Effector CD8-positive, alpha-beta T cell (primary cell): Measurements from ENCODE around the gene GPATCH2L.

Experiments
- DNase-seq: peaks from one replicate; lab custom pipeline; 2025; lab: John Stamatoyannopoulos, UW

The GPATCH2L gene

DNA sequence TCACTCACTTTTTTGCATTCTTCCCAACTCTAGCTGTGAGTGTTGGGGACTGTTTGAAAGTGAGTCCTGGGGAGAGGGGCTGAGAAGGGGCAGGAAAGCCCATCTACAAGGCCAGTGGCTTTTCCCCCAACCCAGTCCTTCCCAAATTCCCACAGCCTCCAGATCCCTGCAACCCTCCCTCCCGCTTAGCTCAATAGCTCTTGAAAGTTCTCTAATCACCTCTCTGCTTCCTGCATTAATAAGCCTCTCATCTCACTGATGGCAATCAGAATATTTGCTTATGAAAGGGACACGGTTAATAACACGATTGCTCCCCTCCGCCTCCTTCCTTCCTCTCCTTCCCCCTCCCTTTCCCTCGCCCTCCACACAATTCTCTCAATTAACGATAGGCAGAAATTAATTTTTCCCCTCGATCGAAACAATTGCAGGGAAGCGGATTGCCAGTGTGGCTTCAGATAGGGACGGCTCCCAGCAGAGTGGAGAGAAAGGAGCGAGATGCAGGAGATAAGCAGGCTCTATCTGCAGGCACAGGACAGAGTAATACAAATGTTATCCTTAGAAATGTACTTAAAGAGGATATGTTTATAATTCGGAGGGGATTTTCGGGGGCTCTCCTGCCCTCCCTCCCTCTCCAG lies 15.1 kb upstream of the GPATCH2L start:
- DNase-seq = no peak

DNA sequence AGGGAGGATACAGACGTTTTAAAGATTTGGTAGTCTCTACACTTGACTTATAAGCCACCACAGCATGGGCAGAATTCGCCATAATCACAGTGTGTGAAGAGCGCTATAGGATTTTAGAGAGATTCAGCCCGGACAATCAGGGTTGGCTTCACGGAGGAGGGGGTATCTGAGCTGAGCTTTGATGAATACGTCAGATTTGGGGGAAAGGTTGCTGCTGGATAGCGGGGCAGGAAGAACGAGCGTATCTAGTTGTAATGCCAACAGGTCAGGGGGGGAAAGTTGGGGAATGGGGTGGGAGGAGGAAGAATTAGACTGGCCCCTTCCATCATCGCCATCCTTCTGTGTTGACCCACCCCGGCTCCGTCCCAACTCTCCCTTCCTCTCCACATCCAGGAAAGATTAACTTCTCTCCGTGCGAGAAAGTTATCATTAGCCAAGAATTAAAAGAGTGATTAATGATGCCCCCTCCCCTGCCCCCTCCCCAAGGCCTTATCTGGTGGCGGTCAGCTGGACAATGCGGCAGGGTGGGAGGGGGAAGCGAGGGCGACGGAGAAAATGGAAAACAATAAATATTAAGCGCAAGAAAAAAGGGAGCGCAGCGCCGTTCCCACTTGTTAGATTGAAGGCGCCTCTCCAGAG lies 13.5 kb upstream of the GPATCH2L start:
- no peak for DNase-seq

DNA sequence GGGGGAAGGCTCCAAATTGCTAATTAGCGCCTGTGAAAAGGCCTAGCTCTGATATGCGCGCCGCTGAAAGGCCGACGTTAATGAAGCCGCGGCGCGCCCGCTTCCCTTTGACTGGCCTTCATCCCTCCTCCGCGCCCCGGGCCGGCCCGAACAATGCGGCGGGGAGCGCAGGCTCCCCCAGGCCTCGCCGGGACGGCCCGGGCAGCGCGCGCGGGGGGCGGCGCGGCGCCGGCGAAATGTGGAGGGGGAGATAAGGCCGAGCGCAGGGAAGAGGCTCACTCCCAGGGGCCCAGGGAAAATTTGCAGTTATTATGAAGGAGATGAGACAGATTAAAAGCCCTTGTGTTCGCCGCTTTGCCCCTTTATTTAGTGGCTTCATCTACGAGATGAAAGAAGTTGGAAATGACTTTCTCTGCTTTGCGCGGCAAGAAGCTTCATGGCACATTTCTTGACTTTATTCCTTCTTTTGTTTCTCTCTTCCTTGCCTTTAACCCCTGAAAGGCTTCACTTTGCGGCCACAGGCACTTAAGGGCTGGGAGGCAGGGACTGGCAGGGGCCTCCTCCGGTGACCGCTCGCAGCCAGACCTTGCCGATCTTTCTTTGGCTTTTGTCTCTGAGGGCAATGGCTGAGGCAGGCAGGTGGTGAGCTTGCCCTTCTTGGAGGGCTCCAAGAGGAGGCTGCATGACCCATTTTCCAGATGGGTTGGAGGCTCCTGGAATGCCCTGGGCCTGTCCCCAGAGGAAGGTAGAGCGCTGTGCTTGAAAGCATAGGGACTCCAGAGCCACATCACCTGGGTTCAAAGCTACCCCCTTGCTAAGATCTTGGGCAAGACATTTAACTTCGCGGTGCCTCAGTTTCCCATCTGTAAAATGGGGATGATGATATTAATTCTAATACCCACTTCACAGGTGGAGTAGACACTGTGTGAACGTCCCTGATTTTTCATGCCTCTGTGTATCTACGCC lies 12.7 kb upstream of the GPATCH2L start:
- no peak for DNase-seq

DNA sequence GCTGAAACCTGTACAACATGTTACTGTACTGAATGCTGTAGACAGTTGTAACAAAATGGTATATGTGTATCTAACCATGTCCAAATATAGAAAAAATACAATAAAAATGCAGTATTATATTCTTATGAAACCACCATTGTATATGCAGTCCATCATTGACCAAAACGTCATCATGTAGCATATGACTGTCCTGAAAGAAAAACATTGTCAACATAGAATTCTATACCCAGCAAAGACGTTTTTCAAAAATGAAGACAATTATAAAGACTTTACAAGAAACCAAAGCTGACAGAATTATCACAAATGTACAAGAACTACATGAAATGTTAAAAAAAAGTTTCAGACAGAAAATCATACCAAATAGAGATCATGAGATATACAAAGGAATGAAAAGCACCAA lies 8.1 kb upstream of the GPATCH2L start:
- no peak for DNase-seq

DNA sequence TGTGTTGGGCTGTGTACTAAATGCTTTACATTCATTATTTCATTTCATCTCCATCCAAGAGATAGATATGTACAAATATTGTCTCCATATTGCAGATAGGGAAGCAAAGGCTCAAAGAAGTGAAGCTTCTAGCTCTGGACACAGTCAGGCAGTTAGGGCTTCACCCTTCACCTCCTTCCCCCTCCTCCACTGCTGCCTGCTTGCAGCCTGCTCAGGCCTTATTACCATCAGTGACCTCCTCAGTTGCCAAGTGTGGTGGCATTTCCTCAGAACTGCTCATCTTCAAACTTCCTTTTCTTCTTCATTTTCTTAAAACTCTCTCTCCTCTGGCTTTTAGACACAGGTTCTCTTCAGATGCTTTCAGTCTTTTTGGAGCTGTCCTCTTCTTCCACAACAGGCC lies 4.7 kb upstream of the GPATCH2L start:
- DNase-seq = no peak

DNA sequence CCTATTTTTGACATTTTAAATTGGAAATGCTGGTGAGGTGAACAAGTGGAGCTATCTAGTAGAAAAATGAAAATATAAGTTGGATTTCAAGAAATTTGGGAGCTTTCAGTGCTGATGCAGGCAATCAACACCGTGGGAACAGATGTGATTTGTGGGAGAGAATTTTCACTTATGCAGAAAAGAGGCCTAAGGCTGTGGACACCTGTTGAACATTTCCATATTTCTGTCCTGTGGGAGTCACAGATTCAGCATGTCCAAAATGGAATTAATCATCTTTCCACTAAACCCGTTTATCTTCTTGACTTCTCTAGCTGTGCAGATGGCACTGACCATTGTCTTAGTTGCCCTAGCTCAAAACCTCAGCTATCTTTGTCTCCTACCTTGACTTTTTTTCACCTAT lies 2.5 kb upstream of the GPATCH2L start:
- no peak for DNase-seq

DNA sequence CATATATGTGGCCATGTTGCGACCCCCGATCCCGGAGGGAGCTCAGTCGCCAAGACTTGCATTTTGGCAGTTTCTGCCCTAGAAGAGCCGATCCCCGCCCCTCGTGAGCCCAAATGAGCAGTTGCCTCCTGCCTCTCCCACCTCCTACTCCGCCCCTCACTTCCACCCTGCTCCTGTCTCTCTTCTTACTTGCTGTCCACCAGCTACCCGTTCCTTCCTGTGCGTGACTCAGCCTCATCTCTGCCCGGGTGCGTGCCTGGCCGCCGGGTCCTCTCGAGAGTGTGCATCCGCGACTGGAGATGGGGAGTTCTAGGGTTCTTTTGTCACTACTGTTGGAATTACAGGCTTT lies 585 bp downstream of the GPATCH2L start:
- DNase-seq = peak; percentile 53

DNA sequence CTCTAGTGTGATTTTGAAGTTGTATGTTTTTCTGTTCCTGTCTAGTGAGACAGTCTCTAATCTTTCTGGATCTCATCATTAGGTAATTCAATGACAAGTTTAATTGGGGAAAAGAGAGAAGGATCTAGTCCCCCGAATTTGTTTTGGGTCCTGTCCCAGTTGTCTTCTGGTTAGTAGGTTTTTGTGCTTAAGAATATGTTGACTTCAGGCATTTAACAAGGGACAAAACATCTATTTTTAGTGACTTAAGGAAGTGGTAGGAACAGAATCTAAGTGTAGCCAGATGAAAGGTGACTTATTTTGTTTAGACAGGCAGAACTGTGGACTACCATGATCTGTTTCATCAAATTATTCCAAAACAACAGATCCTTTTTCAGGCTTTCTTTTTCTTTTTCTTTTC lies 2.2 kb downstream of the GPATCH2L start:
- DNase-seq = no peak

DNA sequence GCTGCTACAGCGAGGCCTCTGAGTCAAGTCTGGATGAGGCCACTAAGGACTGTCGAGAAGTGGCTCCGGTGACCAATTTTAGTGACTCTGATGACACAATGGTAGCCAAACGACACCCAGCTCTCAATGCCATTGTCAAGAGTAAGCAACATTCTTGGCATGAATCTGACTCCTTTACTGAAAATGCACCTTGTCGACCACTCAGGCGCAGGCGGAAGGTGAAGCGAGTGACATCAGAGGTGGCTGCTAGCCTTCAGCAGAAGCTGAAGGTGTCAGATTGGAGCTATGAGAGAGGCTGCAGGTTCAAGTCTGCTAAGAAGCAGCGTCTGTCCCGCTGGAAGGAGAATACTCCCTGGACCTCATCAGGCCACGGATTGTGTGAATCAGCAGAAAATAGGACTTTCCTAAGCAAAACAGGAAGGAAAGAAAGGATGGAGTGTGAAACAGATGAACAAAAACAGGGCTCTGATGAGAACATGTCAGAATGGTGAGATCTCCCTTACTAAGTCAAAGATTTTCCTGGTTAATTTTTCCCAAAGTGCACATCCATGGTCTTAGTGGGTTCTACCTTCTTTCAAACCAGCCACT lies 2.9 kb downstream of the GPATCH2L start:
- DNase-seq = no peak

DNA sequence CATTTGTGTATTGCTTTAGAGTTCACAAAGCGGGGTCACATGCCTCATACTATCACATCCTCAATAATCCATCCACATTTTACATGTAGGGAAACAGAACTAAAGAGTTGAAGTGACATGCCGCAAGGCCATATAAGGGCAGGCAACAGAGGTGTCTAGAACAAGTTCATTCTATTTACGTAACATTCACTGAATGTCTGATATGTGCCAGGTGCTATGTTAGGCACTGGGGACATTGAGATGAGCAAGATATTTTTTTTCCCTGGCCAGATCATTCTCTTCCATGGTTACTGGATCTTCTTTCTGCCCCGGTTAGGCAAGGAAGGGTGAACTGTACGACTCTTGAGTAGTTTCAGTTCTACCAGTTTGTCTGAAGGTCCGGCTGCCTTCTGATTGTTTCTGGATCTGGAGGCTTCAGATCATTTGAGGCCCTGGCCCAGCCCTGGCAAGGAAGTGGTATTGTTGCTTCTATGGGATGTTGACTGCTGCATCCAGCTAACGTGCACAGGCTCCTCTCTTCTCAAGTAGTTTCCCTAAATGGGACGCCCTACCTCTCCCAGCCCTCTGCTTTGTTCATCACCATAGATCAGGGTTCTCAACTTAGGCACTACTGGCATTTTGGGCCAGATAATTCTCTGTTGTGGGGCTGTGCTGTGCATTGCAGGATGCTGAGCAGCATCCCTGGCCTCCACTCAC lies 12.1 kb downstream of the GPATCH2L start:
- no peak for DNase-seq

DNA sequence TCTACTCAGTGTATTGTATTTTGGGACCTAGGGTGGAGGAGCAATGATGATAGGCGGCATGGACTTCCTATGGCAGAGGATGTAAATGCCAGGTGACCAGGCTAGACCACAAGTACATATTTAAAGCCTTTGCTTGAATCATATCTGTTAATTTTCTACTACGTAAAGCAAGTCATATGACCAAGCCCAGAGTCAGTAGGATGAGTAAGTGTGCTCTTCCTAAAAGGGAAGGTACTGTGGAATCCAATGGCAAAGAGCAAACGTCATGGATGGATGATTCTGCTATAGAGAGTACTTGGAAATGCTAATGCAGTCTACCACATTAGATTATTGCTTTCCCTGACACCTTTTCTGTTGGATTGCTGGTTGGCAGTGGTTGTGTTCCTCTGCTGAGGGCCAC lies 16.8 kb downstream of the GPATCH2L start:
- DNase-seq = no peak

DNA sequence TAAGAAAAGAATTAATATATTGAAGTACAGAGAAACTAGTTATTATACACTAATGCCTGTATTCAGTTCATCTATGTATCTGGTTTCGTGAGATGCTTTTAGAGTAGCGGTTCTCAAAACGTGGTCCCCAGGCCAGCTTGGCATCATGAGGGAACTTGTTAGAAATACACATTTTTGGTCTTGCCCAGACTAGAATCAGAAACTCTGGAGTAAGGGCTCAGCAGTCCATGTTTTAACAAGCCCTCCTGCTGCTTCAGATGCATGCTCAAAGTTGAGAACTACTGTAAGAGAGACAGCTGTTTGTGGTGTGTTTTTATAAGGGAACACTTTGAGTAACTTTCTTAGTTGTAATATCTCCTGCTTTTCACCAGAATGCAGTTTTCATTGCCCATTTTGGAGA lies 18.1 kb downstream of the GPATCH2L start:
- no peak for DNase-seq

DNA sequence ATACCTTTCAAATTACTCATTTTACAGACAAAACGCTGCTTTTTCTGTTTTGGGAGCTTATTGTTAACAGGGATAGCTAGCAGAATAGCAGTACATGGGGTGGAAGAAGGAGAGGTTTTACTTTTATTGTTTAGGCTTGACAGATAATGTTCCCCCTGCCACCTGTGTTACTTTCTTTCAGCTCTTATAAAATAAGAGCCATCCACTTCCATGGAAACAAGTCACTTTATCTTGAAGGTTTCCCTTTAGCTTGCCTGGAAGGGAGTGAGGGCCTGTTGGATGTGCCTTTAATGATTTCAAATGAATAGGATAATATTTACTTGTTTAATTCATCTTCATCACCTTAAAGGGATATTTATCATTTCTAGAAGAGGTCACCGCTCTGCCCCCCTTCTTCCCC lies 23.3 kb downstream of the GPATCH2L start:
- DNase-seq = no peak

DNA sequence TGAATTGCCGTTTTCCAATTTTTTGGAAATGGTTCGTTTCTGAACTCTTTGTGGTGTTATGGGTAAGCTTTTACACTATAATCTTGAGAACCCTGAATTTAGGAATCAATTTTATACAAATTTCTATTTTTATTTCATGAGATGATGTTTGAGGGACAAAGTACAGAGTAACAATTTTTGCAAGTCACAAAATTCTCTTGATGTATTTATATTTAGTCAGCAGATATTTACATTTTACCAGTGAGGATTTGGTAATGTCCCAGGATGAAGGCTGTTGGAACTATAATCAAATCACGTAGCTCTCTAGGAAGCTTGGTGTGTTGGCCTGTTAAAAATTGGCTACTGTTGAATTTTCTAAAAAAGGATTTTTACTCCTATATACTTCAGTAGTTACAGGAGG lies 24.2 kb downstream of the GPATCH2L start:
- DNase-seq = no peak

DNA sequence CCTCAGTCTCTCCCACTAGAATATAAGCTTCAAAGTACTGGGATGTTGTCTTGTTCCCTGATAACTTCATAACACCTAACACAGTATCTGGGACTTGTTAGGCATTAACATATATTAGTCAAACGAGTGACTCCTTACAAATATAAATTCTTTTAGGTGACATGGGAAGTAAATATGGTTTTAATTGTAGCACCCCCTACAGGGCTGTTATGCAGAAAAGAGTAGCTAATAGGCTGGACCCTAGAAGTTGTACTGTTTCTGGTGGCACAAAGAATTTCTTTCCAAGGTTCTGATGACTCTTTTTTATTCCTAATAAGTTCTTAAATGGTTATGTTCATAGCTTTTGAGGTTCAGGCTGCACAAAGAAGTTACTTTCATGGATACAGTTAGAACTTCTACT lies 29.8 kb downstream of the GPATCH2L start:
- no peak for DNase-seq

DNA sequence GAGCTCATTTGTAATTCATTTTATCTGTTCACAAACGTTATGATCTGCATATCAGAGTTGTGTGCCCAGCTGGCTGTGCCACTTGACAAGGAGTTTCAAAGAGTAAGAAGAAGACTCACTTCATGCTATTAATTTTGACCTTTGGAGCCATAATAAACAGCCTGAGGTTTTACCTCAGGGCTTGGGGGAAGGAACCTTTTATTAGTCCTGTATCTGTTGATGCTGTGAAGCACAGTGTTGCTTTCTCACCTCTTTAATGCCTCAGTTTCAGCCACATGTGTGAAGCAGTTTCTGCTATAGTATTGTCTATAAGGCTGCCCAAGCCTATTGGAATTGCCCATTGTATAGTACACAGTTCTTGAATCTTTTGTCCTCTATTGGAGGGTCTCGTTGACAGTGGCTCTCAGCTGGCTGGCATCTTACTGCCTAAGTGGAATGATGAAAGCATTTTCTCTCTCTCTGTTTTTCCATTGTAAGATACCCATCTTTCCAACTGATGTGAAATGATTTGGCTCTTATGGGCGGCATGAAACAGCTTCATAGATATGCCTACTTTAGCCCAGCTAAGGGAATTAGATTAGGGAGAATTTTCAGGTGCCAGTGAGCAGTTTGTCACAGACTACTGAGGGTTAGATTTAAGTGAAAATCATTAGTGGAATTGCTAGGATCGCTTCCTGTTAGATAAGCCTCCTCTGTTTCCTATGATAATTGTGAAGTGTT lies 34.7 kb downstream of the GPATCH2L start:
- no peak for DNase-seq

DNA sequence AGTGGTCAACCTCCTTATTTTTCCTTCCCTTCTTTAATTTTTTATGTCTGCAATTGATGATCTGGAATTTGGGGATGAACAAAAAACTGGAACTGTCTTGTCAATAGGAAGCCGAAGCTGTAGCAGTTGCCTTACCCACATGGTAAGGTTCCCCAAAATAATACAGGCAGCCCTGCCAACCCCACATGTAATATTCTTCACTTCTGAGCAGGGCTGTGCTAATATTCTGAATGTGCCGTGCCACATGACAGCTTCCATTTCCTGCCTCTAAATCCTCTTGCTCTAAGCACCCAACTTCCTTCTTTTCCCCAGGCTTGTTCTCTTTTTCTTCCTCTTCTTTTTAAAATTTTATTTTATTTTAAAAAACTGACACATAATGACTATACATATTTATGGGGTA lies 39.6 kb downstream of the GPATCH2L start:
- DNase-seq = no peak

DNA sequence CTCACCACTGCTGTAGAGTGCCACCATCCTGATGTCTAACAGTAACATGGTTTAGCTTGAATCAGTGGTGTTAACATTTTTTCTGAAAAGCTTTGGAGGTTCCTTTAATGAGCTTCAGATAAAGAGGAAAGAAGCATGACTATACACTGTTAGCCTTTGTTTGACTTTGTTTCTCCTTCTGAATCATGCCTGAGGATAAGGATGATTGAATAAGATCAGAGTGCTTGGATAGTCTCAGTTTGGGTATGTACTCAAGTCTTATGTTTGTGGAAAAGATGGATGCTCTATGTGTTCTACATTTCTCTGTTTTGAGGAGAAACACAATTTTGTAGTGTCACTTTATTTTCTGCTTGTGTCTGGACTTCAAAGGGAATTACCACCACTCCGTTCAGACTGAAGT lies 42.0 kb downstream of the GPATCH2L start:
- no peak for DNase-seq

DNA sequence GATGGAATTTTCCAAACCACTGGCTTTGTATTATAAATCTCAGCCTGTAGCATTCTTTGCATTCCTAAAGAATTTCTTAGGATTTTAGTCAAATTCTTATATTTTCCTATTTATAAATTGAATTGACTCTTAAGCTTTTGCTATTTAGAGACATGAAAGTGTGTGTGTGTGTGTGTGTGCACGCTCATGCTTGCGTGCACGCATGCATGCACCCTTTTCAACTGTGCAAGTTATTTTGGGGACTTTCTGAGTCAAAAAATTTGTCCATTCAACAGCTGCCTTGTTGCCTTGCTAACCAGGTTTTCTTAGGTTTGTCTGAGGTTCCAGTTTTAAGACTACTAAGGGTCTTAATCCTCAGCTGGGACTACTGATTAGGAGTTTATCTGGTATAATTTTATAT lies 42.6 kb downstream of the GPATCH2L start:
- no peak for DNase-seq

DNA sequence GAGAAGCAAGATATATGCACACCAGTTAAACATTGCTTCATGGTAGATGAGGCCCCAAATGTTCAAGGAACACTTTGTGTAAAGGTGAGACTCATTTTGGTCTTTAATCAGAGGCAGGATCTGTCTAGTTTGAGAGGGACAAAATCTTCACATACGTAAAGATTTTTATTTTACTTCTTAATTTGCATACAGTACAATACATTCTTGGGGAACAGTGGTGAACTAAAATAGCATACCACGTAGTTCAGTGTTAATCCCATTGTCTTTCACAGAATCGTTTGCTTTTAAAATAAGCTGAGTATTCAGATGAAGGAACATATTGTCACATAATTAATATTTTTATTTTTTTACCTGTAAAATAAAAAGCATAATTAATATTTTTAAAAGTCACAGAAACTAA lies 43.3 kb downstream of the GPATCH2L start:
- no peak for DNase-seq

DNA sequence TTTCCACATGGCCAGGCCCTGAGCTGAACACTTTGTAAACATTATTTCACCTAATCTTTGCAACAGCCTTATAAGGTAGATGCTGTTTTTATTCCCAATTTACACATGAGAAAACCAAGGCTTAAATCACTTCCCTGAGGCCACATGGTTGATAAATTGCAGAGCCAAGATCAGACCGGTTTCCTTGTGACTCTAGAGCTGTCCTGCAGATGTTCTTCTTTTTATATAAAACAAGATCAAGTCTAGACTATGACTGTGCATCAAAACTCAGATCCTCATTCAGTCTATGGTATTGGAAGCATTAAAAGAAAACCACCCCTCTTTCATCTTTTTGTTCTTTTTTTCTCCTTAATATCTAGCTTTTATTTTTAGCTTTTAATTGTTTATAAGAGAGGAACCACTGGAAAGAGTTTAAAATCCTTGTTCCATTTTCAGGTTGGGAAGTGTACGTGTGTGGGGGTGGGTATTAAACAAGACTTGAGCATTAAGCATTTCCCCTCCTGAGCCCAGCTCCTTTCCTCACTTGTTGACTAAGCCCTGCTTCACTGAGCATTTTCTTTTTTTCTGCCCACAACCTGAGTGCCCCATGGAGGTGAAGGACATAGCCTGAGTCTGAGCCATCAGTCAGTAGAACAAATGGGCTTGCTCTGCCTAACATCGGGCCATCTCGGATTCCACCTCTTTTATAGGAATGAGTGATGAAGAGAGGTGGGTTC lies 45.4 kb downstream of the GPATCH2L start:
- DNase-seq = no peak
